HG02571 (cell line): Measurements from ENCODE around the gene PLCL2.
"Not testable (repeated sequence)": the region's sequence is repeated elsewhere in the genome, so short reads cannot be mapped to it uniquely, and the experiment has no call there.

ENCODE experiments used
- ATAC-seq: cut with Tn5 transposase; IDR thresholded peaks from one replicate; pipeline ENCODE4 v1.9.1; 2021; ENCODE audit warnings: mild to moderate bottlenecking, moderate library complexity; ENCODE audit not compliant: unreplicated experiment

PLCL2 gene

DNA sequence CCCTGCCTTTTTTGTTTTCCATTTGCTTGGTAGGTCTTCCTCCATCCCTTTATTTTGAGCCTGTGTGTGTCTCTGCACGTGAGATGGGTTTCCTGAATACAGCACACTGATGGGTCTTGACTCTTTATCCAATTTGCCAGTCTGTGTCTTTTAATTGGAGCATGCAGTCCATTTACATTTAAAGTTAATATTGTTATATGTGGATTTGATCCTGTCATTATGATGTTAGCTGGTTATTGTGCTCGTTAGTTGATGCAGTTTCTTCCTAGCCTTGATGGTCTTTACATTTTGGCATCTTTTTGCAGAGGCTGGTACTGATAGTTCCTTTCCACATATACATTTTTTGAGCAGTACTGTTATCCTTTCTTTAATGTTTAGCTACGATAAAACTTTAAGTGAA lies 73.1 kb downstream of the PLCL2 start:
- not testable (repeated sequence) for ATAC-seq

DNA sequence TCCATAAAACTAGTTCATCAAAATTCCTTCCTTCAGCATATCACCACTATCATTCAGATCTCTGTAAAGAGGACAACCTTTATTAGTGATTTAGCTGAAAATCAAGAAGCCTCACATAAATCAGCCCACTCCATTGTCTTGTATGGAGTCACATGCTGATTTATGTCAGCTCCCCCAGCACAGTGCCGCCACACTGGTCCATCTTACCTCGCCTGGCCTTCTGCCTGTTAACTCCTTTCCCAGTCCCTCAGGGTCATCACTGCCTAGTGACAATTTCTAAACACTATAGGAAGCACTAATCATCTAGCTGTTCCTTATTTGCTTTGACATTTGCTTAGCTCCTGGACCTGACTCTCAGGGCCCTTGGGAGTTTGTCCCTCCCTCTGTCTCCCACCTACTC lies 75.4 kb downstream of the PLCL2 start:
- ATAC-seq = no peak

DNA sequence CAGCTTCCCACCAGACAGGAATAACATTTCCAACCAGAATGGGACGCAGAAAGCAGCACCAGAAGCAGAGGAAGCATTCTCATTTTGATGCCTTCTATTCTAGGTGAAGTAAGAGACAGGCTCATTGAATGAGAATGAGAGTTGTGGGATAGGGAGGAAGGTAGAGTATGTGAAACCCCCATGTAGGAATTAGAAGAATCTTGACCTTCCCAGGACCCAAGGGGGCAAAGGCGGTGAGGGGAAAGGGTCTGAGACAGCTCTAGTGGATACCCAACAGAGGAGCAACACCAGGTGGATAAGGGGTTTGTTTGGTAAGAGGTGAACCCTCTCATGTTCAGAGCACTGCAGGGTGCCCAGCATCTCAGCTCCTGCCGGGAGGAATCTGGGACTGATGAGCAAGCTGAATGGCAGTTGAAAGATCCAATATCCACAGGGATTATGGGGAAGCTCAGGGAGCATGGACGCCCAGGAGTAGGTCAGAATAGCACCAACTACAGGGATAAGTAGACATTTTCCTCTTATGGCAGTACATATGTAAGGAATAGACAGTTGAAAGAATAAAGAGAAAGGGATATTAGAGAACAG lies 77.0 kb downstream of the PLCL2 start:
- ATAC-seq = no peak

DNA sequence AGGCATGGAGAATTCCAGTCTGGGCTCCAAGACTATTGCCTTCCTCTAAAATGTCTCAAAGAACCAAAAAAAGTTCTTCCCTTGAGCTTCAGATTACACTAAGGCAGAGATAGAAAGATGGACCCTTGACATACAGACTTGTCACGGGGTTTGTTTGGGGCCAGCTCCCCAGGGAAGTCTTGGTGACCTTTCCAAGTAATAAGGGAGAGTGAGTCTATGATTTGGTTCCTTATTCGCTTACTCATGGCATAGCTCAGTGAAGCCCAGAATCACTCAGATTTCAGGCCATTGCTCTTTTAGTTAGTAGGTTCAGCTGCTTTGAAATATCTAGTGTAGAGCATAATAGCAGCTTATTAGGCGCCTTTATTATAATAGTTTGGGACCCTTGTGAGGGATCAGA lies 90.3 kb downstream of the PLCL2 start:
- ATAC-seq = no peak

DNA sequence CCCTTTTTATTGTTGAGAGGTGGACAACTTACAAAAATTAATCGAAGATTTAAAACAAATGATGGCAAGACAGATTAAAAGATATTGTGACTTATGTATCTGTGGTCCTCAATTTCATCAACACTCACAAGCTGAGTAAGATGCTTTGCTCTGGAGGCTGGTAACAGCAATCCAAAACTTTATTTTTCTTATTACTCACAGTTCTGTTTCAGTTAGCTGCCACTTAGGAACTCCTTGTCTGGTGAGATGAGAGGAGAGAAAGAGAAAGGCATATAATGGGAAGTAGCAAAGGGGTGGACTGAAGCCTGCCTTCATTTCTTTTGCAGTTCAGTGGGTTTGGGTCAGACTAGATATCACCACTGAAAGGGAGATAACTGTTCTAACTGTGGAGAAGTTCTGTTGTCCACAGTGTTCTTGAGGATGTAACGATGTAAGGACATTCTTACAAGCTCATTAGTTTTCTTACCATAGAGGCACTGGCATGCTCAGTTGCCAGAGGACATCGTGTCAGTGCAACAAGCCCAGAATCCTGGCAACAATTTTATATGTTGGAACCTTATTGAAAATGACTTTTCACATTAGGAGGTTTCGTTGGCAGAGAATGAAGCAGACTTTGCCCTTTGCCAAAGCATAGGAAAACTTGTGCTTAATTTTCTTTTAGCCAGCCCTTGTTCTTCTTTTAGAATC lies 93.6 kb downstream of the PLCL2 start:
- no peak for ATAC-seq

DNA sequence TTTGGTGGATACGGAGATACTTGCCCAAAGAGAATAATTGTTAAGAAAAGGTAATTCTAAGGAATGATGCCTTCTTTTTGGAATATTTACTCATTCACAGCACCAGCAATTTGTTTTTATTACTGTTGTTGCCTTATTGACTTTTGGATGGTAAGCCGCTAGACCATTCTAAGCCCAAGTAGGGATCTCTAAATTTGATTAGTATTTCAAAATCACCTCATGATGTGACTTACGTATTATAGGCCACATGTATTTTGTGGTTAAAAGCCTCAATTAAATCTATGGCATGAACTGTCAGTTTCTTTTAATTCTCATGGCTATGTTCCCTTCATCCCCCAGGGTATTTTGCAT lies 94.1 kb downstream of the PLCL2 start:
- ATAC-seq = no peak

DNA sequence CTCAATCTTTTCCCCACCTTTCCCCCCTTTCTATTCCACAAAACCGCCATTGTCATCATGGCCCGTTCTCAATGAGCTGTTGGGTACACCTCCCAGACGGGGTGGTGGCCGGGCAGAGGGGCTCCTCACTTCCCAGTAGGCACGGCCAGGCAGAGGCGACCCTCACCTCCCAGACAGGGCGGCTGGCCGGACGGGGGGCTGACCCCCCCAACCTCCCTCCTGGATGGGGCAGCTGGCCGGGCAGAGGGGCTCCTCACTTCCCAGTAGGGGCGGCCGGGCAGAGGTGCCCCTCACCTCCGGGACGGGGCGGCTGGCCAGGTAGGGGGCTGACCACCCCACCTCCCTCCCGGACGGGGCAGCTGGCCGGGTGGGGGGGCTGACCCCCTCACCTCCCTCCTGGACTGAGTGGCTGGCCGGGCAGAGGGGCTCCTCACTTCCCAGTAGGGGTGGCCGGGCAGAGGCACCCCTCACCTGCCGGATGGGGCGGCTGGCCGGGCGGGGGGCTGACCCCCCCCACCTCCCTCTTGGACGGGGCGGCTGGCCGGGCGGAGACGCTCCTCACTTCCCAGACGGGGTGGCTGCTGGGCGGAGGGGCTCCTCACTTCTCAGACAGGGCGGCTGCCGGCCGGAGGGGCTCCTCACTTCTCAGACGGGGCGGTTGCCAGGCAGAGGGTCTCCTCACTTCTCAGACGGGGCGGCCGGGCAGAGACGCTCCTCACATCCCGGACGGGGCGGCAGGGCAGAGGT lies 95.2 kb downstream of the PLCL2 start:
- not testable (repeated sequence) for ATAC-seq

DNA sequence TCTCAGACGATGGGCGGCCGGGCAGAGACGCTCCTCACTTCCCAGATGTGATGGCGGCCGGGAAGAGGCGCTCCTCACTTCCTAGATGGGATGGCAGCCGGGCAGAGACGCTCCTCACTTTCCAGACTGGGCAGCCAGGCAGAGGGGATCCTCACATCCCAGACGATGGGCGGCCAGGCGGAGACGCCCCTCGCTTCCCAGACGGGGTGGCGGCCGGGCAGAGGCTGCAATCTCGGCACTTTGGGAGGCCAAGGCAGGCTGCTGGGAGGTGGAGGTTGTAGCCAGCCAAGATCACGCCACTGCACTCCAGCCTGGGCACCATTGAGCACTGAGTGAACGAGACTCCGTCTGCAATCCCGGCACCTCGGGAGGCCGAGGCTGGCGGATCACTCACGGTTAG lies 95.8 kb downstream of the PLCL2 start:
- not testable (repeated sequence) for ATAC-seq

DNA sequence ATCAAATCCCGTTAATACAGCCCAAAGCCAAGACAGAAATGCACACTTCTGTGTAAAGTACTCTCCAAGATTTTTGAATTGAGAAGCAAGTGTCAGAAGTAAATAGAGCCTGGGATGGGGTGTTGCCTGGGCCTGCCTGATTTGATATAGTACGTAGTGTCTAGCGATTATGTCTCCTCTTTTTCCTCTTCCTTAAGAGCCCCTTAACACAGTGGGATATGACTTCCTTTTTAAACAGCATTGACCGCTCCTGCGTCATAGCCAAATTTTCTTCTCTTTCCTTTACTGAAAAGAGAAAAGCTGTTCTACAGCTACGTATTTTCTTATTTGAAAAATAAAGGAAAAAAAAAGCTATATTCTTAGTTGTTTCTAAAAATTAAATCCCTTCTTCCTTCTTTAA lies 97.7 kb downstream of the PLCL2 start:
- no peak for ATAC-seq

DNA sequence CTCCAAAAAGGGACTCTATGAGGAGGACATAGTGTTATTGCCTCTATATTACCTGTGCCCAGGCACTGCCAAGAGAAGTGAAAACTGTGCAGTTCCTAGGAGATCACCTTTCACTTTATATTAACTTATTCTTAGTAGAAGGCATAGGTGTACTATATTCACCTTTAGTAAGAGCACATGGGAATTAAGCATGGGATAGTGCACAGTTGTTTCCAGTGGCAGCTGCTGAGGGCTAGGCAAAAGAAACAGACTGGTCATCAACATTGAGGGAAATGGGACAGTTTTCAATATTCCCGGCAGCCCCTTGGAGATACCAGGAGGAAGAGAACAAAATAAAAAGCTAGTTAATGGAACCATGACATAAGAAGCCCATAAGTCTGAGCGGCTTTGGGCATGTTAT lies 100.9 kb downstream of the PLCL2 start:
- ATAC-seq = no peak

DNA sequence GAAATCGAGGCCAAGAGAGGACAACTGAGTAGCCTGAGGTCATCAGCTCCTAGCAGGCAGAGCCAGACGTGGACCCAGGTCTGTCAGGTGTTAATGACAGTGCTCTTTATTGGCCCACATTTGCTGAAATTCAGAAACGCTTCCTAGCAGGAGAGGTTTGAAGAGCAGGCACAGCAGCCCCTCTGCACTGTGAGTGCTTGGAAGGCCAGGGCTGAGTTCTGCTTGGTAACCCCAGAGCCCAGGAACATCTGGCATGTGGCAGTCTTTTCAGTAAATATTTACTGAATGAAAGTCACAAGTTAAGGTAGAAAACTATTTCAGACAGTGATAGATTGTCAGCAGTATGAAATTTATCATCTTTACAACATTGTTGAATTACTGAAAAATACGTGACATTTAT lies 102.4 kb downstream of the PLCL2 start:
- no peak for ATAC-seq

DNA sequence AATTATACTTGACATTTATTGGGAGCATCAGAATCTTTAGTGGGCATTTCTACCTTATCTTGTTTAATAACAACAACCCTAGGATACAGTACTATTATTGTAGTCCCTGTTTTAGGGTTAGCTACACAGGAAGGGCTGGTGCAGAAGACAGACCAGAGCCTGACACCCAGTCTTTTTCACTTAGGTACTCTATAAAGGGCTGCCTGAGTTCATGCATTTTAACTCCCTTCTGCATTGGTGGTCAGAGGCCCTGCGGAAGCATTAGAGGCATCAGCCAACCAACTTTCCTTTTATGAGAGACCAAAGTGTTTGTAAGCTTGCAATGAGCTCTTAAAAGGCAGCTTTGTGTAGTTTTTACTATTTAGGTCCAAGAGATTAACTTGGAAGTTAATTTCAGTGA lies 105.4 kb downstream of the PLCL2 start:
- ATAC-seq = no peak

DNA sequence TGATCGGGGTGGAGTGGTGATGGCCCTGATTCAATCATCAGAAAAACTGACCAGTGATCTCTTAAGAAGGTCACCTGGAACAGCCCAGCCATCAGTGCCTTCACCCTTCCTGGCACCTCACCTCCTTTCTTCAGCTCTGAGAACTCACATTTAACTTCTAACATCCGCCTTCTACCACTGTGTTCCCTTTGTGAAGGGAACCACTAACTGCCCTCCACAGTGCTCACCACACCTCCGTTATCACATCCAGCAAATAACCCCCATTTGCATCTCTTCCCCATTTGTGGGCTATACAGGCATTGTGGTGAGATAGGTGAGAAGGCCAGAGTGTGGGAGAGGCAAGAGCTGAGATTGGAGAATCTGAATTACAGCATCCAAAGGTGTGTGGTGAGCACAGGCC lies 107.4 kb downstream of the PLCL2 start:
- no peak for ATAC-seq

DNA sequence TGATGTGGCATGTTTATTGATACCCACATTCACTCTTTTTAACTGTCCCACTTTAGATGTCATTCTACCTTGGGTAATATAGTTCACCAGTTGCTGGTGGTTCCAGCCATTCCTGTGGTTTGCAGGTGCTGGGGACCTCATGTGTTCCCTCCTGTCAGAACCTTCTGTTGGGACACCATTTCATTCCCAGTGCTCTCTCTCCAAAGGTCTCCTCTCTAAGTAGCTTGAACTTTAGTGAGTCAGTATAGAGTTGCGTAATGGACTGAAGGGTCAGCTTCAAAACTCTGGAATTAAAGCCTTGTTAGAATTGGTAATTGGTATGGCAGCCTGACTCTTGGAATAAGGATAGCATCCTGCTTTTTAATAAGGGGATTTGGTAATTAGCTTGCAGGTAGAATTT lies 108.5 kb downstream of the PLCL2 start:
- no peak for ATAC-seq

DNA sequence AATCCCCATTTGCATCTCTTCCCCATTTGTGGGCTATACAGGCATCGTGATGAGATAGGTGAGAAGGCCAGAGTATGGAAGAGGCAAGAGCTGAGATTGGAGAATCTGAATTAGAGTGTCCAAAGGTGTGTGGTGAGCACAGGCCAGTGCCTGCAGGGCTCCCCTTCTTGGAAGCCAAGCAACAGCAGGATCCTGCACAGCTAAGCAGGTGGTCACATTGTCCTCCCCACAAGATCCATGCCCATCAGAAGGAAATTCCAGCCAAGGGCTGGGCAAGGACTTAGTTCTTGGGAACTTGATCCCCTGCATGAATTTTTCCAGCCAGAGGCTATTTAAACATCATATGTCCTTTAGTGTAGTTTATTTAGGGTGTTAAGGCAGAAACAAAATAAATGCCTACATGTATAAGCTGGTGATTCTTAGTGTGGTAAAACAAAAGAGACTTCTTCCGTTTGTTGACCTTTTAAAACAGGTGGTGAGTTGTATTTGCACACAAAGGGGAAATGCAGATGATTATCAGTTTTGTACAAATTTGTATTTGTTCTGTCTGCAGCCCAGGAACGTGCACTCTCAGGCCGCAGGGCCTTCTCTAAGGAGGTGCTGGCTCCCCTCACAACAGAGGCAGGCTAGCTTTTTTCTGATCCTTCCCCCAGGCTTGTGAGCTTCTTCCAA lies 110.2 kb downstream of the PLCL2 start:
- no peak for ATAC-seq

DNA sequence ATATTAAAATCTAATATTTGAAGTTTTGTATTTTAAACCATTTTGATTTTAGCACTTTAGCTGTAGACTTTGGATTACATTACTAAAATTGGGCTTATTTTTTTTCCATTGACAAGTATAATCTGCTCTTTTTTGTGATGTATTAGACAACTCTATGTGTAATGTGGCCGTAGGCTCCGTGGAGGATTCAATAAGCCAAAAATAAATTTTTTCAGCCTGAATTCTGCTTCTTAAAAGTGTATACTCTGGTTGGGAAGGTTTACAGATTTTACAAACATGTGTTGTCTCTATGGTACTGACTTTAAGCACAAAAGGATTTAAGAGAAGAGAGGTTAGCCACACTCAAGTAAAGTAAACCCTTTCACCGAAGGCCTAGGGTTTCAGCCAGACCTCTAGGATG lies 110.8 kb downstream of the PLCL2 start:
- ATAC-seq = no peak

DNA sequence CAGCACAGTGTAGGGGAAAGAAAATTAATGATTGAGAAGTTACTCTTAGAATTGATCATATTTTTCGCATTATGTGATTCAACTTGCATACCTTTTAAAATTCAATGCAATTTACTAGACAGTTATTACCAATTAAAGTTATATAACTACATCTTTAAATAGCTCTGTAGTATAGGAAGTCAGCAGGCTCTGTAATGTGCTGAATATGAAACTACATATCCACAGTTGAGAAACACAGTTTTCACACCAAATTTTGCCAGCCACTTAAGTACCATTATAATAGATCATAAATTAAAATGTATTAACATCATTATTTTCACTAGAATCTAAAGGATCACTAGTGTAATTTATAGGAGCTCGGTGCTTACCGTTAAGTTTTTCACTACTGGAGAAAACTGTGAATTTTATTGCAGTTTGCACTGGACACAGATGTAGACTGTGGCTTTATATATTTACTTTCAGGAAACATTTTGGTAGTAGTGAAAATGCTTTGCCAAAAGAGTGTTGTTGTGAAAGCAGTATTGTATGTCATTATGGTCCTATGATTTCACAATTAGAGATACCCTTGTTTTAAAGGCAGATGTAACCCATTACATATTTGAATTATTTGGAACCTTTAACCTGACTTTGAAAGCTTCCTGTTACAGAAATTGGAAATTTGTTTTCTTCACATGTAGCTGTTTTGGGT lies 113.6 kb downstream of the PLCL2 start:
- ATAC-seq = no peak

DNA sequence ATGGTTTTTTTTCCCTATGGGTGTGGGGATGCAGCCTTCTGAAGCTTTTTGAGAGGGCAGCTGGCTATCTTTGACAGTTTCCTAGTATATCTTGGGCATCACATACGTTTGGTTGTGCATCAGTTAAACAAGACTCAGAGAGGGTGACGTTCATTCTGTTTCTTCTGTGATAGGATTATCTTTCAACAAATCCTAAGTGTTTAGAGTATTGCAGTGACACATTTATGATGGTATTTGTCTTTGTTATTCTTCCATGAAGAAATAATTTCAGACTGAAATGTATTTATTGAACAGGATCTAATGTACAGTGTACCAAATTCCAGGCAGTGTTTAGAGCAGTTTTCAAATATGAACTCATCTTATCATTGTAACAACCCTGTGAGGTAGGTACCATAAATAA lies 114.4 kb downstream of the PLCL2 start:
- no peak for ATAC-seq

DNA sequence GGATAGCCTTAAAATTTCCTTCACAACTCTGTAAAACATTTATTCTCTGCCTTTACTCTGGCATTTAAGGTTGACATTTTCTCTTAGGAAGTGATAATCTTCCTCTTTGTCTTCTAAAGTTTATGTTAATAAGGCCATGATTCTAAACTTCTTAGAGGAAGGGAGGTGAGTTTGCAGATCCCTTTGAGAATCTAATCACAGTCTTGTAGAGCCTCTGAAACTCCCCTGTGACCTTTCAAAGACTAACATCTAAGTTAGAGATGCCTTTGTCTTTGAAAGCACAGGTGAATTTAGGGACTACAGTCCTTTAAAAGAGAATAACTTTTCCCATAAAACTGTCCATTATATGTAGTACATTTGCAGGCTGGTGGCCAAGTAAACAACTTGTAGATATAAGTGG lies 115.1 kb downstream of the PLCL2 start:
- ATAC-seq = no peak

DNA sequence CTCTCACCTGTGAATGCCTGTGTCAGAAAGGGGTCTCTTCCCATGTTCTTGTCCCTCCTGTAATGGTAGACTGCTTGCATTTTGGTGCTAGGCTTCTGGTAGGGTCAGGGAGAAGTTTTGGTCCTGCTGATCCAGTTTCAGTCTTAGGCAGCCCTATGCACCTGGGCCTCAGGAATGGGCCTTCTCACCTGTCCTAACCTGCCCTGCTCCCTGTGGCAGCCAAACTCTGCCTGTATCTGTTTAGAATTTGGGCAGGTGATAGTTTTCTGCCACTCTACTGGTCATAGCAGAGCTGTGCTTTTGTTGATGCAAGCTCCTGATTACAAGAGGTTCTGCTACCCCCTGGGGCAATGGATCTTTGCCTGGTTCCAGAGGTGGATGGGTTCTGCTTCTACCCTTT lies 118.7 kb downstream of the PLCL2 start:
- no peak for ATAC-seq

DNA sequence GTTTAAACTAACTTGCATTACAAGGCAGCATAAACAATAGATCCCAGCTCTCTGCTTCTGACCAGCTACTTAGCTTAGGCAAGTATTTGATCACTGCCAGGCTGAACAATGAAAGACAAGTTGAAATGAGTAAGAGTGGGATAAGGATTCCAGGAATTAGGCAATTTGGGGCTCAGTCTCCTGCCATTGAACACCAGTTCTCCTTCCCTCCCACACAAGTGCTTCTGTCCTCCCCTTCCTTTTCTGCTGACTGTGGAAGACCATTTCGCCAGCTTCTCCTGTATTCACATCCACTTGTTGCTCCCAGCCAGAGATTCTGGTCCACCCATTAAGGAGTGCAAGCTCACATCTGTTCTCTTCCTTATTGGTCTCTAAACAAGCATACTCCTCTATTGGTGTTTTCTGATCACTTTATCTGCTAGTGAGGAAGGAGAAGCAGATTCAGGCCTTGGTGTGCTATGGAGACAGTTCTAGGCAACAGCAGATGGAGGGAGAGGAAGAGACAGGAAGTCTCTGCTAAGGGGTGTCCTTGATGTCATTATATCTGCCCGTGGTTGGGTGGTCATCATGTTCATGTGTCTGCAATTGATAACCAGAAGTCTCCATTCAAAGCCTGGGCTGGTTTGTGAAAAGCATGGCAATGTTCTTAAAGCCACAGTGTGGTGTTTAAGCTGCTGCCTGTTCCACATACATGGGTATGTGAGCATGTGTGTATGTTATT lies 121.5 kb downstream of the PLCL2 start:
- ATAC-seq = no peak
